Type B pancreatic cell (in vitro differentiated cells): ENCODE data around the gene GCNA. TPM values are rescaled to one million over a fixed set of nuclear protein-coding genes. Genes with fewer than 3 reads are reported as not detected.
"Not testable (repeated sequence)": the region's sequence is repeated elsewhere in the genome, so short reads cannot be mapped to it uniquely, and the experiment has no call there.

Experiments
- DNase-seq: peaks from one replicate; pipeline ENCODE4 v3.0.0; 2021; ENCODE audit warnings: mixed read lengths; ENCODE audit not compliant: unreplicated experiment; ENCODE audit errors: extremely low spot score
- H3K27ac Mint-ChIP-seq: 2 replicates; pipeline ENCODE4 v1.8.0; 2021; ENCODE audit warnings: mild to moderate bottlenecking, mixed read lengths
- H3K27me3 Mint-ChIP-seq: 2 replicates; pipeline ENCODE4 v1.8.0; 2021; ENCODE audit warnings: mixed read lengths
- H3K36me3 Mint-ChIP-seq: 2 replicates; pipeline ENCODE4 v1.8.0; 2021; ENCODE audit warnings: mixed read lengths
- H3K4me1 Mint-ChIP-seq: one replicate; pipeline ENCODE4 v1.8.0; 2021; ENCODE audit warnings: mixed read lengths; ENCODE audit not compliant: unreplicated experiment
- H3K4me3 Mint-ChIP-seq: 2 replicates; pipeline ENCODE4 v1.8.0; 2021; ENCODE audit warnings: mild to moderate bottlenecking, mixed read lengths
- H3K9me3 Mint-ChIP-seq: 2 replicates; pipeline ENCODE4 v1.8.0; 2021; ENCODE audit warnings: mixed read lengths
- total RNA-seq: library from RNA; stranded (reverse); gene quantifications from 2 replicates; pipeline ENCODE4 v1.2.1, GENCODE V29; 2021; ENCODE audit warnings: low replicate concordance
- TF ChIP-seq, protein P1 (sequence below): fragments of 200-600 bp; sonication (generic); conservative IDR thresholded peaks from 2 replicates; pipeline ENCODE4 v1.5.0; 2021; ENCODE audit warnings: antibody characterized with exemption, mild to moderate bottlenecking

The GCNA gene
- total RNA-seq, 1 donor from 2014 or later: 2.1 TPM

DNA sequence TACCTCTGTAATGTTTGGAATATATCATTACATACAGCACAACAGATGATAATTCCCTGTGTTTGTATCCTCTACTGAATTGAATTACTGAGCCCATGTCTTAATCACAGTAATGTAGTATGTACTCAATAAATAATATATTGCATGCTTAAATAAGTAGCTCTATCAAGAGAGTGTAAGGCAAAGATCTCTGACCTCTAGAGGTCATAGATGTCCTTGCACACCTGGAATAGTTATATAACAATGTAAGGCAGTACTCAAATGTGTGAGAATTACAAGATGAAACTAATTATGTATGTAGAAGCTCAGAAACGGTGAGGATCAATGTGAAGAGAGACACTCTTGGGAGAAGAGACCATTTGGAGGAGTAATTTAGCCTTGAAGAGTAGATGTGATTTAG, 14.3 kb upstream of the GCNA start:
- no peak for DNase-seq
- Mint-ChIP-seq H3K36me3 (peaks cover 21% of the 10 kb centered on the region), H3K4me3 (no peak overlapping the region), H3K9me3 (no peaks in the 10 kb centered on the region), H3K27me3 (no peaks in the 10 kb centered on the region), H3K4me1 (no peaks in the 10 kb centered on the region), H3K27ac (no peak overlapping the region)
- TF ChIP-seq, protein P1, sequence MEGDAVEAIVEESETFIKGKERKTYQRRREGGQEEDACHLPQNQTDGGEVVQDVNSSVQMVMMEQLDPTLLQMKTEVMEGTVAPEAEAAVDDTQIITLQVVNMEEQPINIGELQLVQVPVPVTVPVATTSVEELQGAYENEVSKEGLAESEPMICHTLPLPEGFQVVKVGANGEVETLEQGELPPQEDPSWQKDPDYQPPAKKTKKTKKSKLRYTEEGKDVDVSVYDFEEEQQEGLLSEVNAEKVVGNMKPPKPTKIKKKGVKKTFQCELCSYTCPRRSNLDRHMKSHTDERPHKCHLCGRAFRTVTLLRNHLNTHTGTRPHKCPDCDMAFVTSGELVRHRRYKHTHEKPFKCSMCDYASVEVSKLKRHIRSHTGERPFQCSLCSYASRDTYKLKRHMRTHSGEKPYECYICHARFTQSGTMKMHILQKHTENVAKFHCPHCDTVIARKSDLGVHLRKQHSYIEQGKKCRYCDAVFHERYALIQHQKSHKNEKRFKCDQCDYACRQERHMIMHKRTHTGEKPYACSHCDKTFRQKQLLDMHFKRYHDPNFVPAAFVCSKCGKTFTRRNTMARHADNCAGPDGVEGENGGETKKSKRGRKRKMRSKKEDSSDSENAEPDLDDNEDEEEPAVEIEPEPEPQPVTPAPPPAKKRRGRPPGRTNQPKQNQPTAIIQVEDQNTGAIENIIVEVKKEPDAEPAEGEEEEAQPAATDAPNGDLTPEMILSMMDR: no peak

DNA sequence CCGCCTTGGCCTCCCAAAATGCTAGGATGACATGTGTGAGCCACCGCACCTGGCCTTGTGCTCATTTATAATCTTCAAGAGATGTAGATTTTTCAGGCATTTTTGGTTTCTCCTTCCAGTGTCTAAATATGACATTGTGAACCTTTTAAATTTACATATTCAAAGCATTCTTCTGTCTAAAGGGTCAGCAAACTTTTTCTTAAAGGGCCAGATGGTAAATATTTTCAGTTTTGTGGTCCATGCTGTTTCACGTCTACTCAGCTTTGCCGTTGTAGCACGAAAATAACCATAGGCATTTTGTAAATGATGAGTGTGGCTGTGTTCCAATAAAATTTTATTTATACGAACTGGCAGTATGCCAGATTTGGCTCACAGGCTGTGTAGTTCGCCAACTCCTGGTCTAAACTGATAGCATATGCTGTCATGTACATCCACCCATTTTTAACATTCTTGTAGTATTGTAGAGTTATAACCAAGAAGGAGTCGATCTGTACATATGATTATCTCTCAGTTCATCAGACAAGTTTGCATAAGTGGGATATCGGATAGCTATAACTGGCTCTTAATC, 12.7 kb upstream of the GCNA start:
- TF ChIP-seq, protein P1: no peak
- H3K27me3 Mint-ChIP-seq: no peaks in the 10 kb centered on the region
- peaks cover 21% of the 10 kb centered on the region for H3K36me3 Mint-ChIP-seq
- no peak for DNase-seq
- H3K9me3 Mint-ChIP-seq: no peaks in the 10 kb centered on the region
- H3K4me1 Mint-ChIP-seq: no peaks in the 10 kb centered on the region
- no peak overlapping the region for H3K4me3 Mint-ChIP-seq
- H3K27ac Mint-ChIP-seq: no peak overlapping the region

DNA sequence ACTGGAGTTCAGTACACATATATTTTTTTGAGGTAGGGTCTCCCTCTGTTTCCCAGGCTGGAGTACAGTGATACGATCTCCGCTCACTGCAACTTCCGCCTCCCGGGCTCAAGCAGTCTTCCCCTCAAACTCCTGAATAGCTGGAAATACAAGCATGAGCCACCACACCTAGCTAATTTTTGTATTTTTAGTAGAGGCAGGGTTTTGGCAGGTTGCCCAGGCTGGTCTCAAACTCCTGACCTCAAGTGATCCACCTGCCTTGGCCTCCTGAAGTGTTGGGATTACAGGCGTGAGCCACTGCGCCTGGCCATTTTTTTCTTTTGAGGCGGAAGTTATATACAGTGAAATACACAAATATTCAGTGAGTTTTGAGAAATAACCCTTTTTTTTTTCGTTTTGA, 6.8 kb upstream of the GCNA start:
- DNase-seq, H3K4me1 Mint-ChIP-seq, H3K9me3 Mint-ChIP-seq, H3K27me3 Mint-ChIP-seq, H3K27ac Mint-ChIP-seq, H3K4me3 Mint-ChIP-seq: not testable (repeated sequence)
- peaks cover 14% of the 10 kb centered on the region for H3K36me3 Mint-ChIP-seq

DNA sequence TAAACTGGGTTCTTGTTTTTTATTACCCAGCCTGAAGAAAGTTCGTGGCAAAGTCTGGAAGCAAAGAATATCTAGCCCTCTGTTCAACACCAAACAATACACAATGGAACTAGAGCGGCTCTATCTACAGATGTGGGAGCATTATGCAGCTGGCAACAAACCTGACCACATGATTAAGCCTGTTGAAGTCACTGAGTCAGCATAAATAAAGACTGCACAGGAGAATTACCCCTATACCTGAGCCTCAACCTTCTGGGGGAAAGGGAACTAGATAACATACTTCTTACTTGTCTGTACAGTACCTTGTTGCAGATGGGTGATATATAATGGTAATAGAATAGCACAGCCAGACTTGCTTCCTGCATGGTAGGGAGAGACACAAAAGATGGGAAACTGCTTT, 4.6 kb upstream of the GCNA start:
- no peak for DNase-seq
- Mint-ChIP-seq H3K4me3 (no peak overlapping the region), H3K27ac (no peak overlapping the region), H3K9me3 (no peaks in the 10 kb centered on the region), H3K4me1 (no peaks in the 10 kb centered on the region), H3K36me3 (peaks cover 14% of the 10 kb centered on the region), H3K27me3 (no peaks in the 10 kb centered on the region)
- TF ChIP-seq, protein P1: no peak

DNA sequence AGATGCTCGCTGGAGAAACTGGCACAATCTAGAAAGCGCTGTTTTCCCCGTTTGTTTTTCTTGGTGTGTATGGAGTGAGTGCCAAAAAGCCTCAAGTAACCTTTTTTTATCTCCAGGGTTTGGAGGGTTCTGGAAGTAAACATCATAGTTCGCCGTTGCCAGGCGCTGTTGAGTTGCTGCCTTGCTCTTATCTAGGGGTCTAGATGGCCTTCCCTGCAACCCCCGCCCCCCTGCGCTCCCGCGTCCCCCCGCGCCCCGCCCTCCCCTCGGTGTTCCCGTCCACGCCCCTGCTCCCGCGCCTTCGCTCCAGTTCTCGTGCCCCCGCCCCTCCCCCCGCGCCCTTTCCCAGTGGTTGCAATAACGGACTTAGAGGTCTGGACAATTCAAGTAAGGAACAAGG, 555 bp upstream of the GCNA start:
- no peak overlapping the region for H3K27ac Mint-ChIP-seq
- no peaks in the 10 kb centered on the region for H3K4me1 Mint-ChIP-seq
- H3K36me3 Mint-ChIP-seq: peaks cover 17% of the 10 kb centered on the region
- no peak overlapping the region for H3K4me3 Mint-ChIP-seq
- no peak for DNase-seq
- H3K27me3 Mint-ChIP-seq: no peaks in the 10 kb centered on the region
- TF ChIP-seq, protein P1: no peak
- no peaks in the 10 kb centered on the region for H3K9me3 Mint-ChIP-seq

DNA sequence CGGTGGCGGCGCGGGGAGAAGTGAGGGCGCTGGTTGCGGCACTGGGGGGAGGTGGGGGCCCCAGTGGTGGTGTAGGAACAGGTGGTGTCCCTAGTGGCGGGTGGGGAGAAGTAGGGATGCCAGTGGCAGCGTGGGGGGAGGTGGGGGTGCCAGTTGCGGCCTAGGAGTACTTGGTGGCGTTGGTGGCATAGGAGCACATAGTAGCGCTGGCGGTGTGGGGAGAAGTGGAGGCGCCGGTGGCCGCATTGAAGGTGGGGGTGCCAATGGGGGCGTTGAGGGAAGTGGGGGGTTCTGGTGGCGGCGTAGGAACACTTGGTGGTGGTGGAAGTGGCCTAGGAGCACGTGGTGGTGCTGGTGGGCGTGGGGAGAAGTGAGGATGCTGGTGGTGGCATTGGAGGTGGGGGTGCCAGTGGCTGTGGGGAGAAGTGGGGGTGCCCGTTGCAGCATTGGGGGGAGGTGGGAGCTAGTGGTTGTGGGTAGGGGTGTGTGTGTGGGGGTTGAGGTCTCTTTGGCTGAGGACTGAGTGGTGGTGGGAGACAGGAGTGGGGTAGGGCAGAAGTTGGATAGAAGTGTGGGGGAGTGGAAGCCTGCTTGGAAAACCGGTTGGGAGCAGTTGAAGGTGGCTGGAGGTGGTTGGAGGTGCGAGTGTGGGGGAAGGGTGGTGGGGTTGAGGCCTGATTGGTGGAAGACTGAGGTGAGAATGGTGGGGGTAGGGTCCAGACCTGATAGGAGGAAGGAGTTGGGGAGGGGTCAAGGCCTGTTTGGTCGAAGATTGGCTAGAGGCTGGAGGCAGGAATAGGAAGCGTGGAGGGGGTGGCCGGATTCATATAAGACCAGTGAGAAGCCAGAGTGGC, 1.1 kb downstream of the GCNA start:
- TF ChIP-seq, protein P1: no peak
- no peak overlapping the region for H3K27ac Mint-ChIP-seq
- H3K27me3 Mint-ChIP-seq: no peaks in the 10 kb centered on the region
- no peak for DNase-seq
- no peaks in the 10 kb centered on the region for H3K9me3 Mint-ChIP-seq
- no peak overlapping the region for H3K4me3 Mint-ChIP-seq
- peaks cover 11% of the 10 kb centered on the region for H3K36me3 Mint-ChIP-seq
- H3K4me1 Mint-ChIP-seq: no peaks in the 10 kb centered on the region
